Neural cell (in vitro differentiated cells): Measurements from ENCODE around the gene FABP7. TPM values are rescaled to one million over a fixed set of nuclear protein-coding genes. Genes with fewer than 3 reads are reported as not detected.

Experiments used
- H2AFZ ChIP-seq: fragments of 200-600, 300-800 bp; sonication (generic), shearing (Covaris generic); 2 replicates; pipeline ENCODE4 v1.6.0; 2014; ENCODE audit warnings: low read depth, mild to moderate bottlenecking, antibody characterized with exemption, low read length, moderate library complexity
- H3F3A ChIP-seq: fragments of 200-600 bp; shearing (Covaris generic); 2 replicates; pipeline ENCODE4 v1.6.1; 2016; ENCODE audit warnings: mild to moderate bottlenecking, moderate library complexity, mixed read lengths, antibody characterized with exemption, low read length; ENCODE audit not compliant: insufficient read depth, poor library complexity, severe bottlenecking
- H3K27ac ChIP-seq: fragments of 200-600, 300-800 bp; sonication (generic), shearing (Covaris generic); 2 replicates; pipeline ENCODE4 v1.5.1; 2014; ENCODE audit warnings: mild to moderate bottlenecking, low read length, moderate library complexity
- H3K27me3 ChIP-seq: fragments of 300-800, 200-600 bp; sonication (generic), shearing (Covaris generic); 2 replicates; pipeline ENCODE4 v1.6.0; 2014; ENCODE audit warnings: mild to moderate bottlenecking, low read depth, low read length, moderate library complexity; ENCODE audit not compliant: insufficient read depth
- H3K36me3 ChIP-seq: fragments of 300-800, 200-600 bp; sonication (generic), shearing (Covaris generic); 2 replicates; pipeline ENCODE4 v1.5.1; 2014; ENCODE audit warnings: mild to moderate bottlenecking, antibody characterized with exemption, low read length, moderate library complexity; ENCODE audit not compliant: insufficient read depth
- H3K4me2 ChIP-seq: fragments of 300-800, 200-600 bp; sonication (generic), shearing (Covaris generic); 2 replicates; pipeline ENCODE4 v1.6.0; 2014; ENCODE audit warnings: mild to moderate bottlenecking, low read length
- H3K4me3 ChIP-seq: fragments of 300-800, 200-600 bp; sonication (generic), shearing (Covaris generic); 2 replicates; pipeline ENCODE4 v1.5.1; 2014; ENCODE audit warnings: mild to moderate bottlenecking, low read length, moderate library complexity
- H3K79me2 ChIP-seq: fragments of 200-600 bp; shearing (Covaris generic); replicated peaks from 2 replicates; pipeline ENCODE4 v1.6.0; 2014; ENCODE audit warnings: mild to moderate bottlenecking, low read length, moderate library complexity; ENCODE audit not compliant: insufficient read depth
- H3K9ac ChIP-seq: fragments of 300-800, 200-600 bp; sonication (generic), shearing (Covaris generic); 2 replicates; pipeline ENCODE4 v1.6.1; 2016; ENCODE audit warnings: mild to moderate bottlenecking, low read length, mixed read lengths
- H3K9me2 ChIP-seq: fragments of 200-600 bp; shearing (Covaris generic); 2 replicates; pipeline ENCODE4 v1.6.1; 2016; ENCODE audit warnings: mild to moderate bottlenecking, low read length, mixed read lengths; ENCODE audit not compliant: insufficient read depth
- H3K9me3 ChIP-seq: fragments of 200-600, 300-800 bp; sonication (generic), shearing (Covaris generic); 2 replicates; pipeline ENCODE4 v1.6.1; 2016; ENCODE audit warnings: mild to moderate bottlenecking, mixed run types, low read length, moderate library complexity, mixed read lengths
- H4K20me1 ChIP-seq: fragments of 200-600 bp; shearing (Covaris generic); 2 replicates; pipeline ENCODE4 v1.6.1; 2016; ENCODE audit warnings: mild to moderate bottlenecking, mixed run types; ENCODE audit not compliant: insufficient read depth
- EP300 ChIP-seq: fragments of 450-650 bp; conservative IDR thresholded peaks from 2 replicates; pipeline ENCODE4 v1.6.1; 2014; ENCODE audit warnings: antibody characterized with exemption, mild to moderate bottlenecking, moderate library complexity; ENCODE audit not compliant: poor library complexity, severe bottlenecking
- EZH2 ChIP-seq: fragments of 200-600, 300-800 bp; shearing (Covaris generic), sonication (generic); IDR thresholded peaks from 2 replicates; pipeline ENCODE4 v1.6.1; 2014; ENCODE audit warnings: antibody characterized with exemption, low read length, borderline replicate concordance, mild to moderate bottlenecking; ENCODE audit not compliant: insufficient read depth, poor library complexity, severe bottlenecking
- MXI1 ChIP-seq: fragments of 450-650 bp; conservative IDR thresholded peaks from 2 replicates; pipeline ENCODE4 v1.6.1; 2014; ENCODE audit warnings: antibody characterized with exemption, mild to moderate bottlenecking; ENCODE audit not compliant: poor library complexity, severe bottlenecking
- POLR2AphosphoS5 ChIP-seq: IDR thresholded peaks from 2 replicates; pipeline ENCODE4 v1.6.1; 2012
- RAD21 ChIP-seq: fragments of 450-650 bp; conservative IDR thresholded peaks from 2 replicates; pipeline ENCODE4 v1.6.1; 2014; ENCODE audit warnings: antibody characterized with exemption, mild to moderate bottlenecking, moderate library complexity
- SMC3 ChIP-seq: fragments of 450-650 bp; conservative IDR thresholded peaks from 2 replicates; pipeline ENCODE4 v1.6.1; 2014; ENCODE audit warnings: antibody characterized with exemption, mild to moderate bottlenecking, moderate library complexity; ENCODE audit not compliant: poor library complexity
- TAF1 ChIP-seq: IDR thresholded peaks from 2 replicates; pipeline ENCODE4 v1.6.1; 2012; ENCODE audit warnings: low read depth
- polyA plus RNA-seq: library from polyadenylated mRNA; depleted of rRNA; stranded (reverse); fragments of >200 nt; gene quantifications from 2 replicates; pipeline ENCODE4 v1.2.3, GENCODE V29; 2014
- TF ChIP-seq, protein P1 (sequence below): fragments of 450-650 bp; IDR thresholded peaks from 2 replicates; pipeline ENCODE4 v1.5.1; 2014; ENCODE audit warnings: antibody characterized with exemption, mild to moderate bottlenecking, moderate library complexity; ENCODE audit not compliant: poor library complexity, severe bottlenecking
- TF ChIP-seq, protein P2 (sequence below): IDR thresholded peaks from 2 replicates; pipeline ENCODE4 v1.6.1; 2012; ENCODE audit warnings: borderline replicate concordance

FABP7 gene
- polyA plus RNA-seq, 1 donor from 2014 or later = 37.2 TPM

DNA sequence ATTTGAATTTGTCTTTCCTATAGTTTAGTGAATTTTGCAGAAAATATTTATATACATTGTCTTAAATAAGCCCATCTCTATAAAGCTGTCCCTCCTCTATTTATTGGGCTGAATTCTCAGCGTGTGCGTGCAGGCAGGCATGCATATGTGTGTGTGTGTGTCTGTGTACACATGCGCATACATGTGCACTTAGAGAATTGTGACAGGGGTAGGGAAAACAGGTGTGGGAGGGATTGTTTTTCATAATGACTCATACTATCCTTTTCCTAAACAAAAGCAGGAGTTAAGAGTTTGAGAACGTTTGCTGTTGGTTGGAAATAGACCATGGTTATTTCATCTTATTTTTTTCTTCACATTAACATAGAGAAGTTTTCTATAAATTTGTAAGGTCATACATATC lies 43.4 kb upstream of the FABP7 start:
- no peaks in the 10 kb centered on the region for H3K27me3 ChIP-seq
- no peaks in the 10 kb centered on the region for H3K79me2 ChIP-seq
- H3K9me2 ChIP-seq = no peaks in the 10 kb centered on the region
- H3K9ac ChIP-seq = no peak overlapping the region
- H3K36me3 ChIP-seq = no peaks in the 10 kb centered on the region
- no peak overlapping the region for H2AFZ ChIP-seq
- H3K4me2 ChIP-seq = no peak overlapping the region
- no peak overlapping the region for H3K4me3 ChIP-seq
- H4K20me1 ChIP-seq = no peaks in the 10 kb centered on the region
- H3F3A ChIP-seq = no peaks in the 10 kb centered on the region
- no peaks in the 10 kb centered on the region for H3K9me3 ChIP-seq
- TF ChIP-seq POLR2AphosphoS5 (no peak), TAF1 (no peak), RAD21 (no peak), EP300 (no peak), EZH2 (no peak), SMC3 (no peak), MXI1 (no peak)
- TF ChIP-seq, protein P1, sequence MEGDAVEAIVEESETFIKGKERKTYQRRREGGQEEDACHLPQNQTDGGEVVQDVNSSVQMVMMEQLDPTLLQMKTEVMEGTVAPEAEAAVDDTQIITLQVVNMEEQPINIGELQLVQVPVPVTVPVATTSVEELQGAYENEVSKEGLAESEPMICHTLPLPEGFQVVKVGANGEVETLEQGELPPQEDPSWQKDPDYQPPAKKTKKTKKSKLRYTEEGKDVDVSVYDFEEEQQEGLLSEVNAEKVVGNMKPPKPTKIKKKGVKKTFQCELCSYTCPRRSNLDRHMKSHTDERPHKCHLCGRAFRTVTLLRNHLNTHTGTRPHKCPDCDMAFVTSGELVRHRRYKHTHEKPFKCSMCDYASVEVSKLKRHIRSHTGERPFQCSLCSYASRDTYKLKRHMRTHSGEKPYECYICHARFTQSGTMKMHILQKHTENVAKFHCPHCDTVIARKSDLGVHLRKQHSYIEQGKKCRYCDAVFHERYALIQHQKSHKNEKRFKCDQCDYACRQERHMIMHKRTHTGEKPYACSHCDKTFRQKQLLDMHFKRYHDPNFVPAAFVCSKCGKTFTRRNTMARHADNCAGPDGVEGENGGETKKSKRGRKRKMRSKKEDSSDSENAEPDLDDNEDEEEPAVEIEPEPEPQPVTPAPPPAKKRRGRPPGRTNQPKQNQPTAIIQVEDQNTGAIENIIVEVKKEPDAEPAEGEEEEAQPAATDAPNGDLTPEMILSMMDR = no peak
- H3K27ac ChIP-seq = no peak overlapping the region

DNA sequence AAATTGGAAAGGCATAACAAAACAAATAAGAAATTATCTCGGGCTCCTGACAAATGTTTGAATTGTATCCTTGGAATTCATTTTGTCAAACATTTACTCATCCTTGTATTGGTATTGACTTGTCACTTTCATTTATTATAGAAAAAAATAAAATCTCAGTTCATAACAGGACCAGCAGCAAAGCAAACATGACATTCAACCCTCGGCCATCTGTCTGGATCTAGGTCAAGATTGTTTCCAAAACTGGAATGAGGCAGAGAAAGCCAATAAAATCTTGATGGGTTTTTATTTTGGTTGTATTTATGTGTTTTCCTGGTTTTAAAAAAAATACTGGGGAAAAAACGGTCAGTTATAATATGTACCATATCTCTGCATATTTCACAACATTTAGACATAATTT lies 42.9 kb upstream of the FABP7 start:
- no peaks in the 10 kb centered on the region for H3K27me3 ChIP-seq
- no peaks in the 10 kb centered on the region for H3K9me2 ChIP-seq
- TF ChIP-seq EZH2 (no peak), EP300 (no peak), MXI1 (no peak), POLR2AphosphoS5 (no peak), TAF1 (no peak), SMC3 (no peak), RAD21 (no peak)
- TF ChIP-seq, protein P2, sequence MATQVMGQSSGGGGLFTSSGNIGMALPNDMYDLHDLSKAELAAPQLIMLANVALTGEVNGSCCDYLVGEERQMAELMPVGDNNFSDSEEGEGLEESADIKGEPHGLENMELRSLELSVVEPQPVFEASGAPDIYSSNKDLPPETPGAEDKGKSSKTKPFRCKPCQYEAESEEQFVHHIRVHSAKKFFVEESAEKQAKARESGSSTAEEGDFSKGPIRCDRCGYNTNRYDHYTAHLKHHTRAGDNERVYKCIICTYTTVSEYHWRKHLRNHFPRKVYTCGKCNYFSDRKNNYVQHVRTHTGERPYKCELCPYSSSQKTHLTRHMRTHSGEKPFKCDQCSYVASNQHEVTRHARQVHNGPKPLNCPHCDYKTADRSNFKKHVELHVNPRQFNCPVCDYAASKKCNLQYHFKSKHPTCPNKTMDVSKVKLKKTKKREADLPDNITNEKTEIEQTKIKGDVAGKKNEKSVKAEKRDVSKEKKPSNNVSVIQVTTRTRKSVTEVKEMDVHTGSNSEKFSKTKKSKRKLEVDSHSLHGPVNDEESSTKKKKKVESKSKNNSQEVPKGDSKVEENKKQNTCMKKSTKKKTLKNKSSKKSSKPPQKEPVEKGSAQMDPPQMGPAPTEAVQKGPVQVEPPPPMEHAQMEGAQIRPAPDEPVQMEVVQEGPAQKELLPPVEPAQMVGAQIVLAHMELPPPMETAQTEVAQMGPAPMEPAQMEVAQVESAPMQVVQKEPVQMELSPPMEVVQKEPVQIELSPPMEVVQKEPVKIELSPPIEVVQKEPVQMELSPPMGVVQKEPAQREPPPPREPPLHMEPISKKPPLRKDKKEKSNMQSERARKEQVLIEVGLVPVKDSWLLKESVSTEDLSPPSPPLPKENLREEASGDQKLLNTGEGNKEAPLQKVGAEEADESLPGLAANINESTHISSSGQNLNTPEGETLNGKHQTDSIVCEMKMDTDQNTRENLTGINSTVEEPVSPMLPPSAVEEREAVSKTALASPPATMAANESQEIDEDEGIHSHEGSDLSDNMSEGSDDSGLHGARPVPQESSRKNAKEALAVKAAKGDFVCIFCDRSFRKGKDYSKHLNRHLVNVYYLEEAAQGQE = no peak
- TF ChIP-seq, protein P1 = no peak
- H2AFZ ChIP-seq = no peak overlapping the region
- no peaks in the 10 kb centered on the region for H3K36me3 ChIP-seq
- no peak overlapping the region for H3K9ac ChIP-seq
- no peaks in the 10 kb centered on the region for H3K79me2 ChIP-seq
- no peaks in the 10 kb centered on the region for H4K20me1 ChIP-seq
- no peaks in the 10 kb centered on the region for H3F3A ChIP-seq
- no peak overlapping the region for H3K4me3 ChIP-seq
- H3K27ac ChIP-seq = no peak overlapping the region
- H3K4me2 ChIP-seq = no peak overlapping the region
- H3K9me3 ChIP-seq = no peaks in the 10 kb centered on the region
